ENCODE results near the gene RGS17.
"Not testable (repeated sequence)": the region's sequence is repeated elsewhere in the genome, so short reads cannot be mapped to it uniquely, and the experiment has no call there.

Gene RGS17

GRCh38 chr6:152969688-152970418 lies 161.2 kb downstream of the RGS17 start:
- H3K36me3 ChIP-seq (replicated peaks) = peaks cover 13% of the 10 kb centered on the region
- TF ChIP-seq, protein P1, sequence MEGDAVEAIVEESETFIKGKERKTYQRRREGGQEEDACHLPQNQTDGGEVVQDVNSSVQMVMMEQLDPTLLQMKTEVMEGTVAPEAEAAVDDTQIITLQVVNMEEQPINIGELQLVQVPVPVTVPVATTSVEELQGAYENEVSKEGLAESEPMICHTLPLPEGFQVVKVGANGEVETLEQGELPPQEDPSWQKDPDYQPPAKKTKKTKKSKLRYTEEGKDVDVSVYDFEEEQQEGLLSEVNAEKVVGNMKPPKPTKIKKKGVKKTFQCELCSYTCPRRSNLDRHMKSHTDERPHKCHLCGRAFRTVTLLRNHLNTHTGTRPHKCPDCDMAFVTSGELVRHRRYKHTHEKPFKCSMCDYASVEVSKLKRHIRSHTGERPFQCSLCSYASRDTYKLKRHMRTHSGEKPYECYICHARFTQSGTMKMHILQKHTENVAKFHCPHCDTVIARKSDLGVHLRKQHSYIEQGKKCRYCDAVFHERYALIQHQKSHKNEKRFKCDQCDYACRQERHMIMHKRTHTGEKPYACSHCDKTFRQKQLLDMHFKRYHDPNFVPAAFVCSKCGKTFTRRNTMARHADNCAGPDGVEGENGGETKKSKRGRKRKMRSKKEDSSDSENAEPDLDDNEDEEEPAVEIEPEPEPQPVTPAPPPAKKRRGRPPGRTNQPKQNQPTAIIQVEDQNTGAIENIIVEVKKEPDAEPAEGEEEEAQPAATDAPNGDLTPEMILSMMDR (IDR thresholded peaks at IDR 0.05; ENCODE audit: low read depth, low read length, missing control alignments) = no peak
- no peaks in the 10 kb centered on the region for H3K27me3 ChIP-seq (replicated peaks)
- no peak overlapping the region for H3K27ac ChIP-seq
- no peak overlapping the region for H3K4me3 ChIP-seq (ENCODE audit: low read depth, low read length)
- DNase-seq = no peak
- in situ Hi-C loops (cut with HindIII; ENCODE audit: low pct_ligation_motif_present, low sequenced_read_pairs) = no loop called here

DNA sequence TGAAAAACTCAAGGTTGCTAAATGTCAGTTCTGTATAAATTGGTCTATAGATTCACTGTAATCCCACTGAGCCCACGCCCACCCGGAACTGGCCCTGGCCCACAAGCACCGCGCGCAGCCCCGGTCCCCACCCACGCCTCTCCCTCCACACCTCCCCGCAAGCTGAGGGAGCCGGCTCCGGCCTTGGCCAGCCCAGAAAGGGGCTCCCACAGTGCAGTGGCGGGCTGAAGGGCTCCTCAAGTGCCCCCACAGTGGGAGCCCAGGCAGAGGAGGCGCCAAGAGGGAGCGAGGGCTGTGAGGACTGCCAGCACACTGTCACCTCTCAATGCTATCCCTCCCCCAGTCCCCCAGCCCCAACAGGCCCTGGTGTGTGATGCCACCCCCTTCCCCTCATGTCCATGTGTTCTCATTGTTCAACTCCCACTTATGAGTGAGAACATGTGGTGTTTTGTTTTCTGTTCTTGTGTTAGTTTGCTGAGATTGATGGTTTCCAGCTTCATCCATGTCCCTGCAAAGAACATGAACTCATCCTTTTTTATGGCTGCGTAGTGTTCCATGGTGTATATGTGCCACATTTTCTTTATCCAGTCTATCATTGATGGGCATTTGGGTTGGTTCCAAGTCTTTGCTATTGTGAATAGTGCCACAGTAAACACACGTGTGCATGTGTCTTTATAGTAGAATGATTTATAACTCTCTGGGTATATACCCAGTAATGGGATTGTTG lies 164.8 kb downstream of the RGS17 start:
- H3K36me3 ChIP-seq (replicated peaks); H3K27ac ChIP-seq; in situ Hi-C loops (cut with HindIII; ENCODE audit: low pct_ligation_motif_present, low sequenced_read_pairs); H3K4me3 ChIP-seq (ENCODE audit: low read depth, low read length); DNase-seq; H3K27me3 ChIP-seq (replicated peaks): not testable (repeated sequence)

DNA sequence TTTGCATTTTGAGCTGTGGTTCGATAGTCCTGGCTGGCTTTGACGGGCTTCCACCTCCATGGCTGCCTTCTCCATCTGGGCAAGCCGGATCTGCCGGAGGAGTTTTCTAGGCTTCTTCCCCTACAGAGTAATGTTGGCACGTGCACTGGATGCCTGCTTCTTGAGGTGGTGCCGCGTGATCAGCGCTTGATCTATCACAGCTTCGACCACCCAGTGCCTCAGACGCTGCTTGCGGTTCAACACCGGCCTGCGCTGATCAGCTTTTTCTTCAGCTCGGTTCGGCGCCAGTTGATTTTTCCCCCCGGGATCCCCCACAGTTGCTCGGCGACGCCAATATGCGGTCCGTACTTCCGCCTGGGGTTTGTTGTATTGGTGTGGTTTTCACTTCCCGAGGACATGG lies 171.7 kb downstream of the RGS17 start:
- Histone ChIP-seq H3K27me3 (replicated peaks) (no peaks in the 10 kb centered on the region), H3K27ac (no peak overlapping the region), H3K36me3 (replicated peaks) (no peaks in the 10 kb centered on the region), H3K4me3 (ENCODE audit: low read depth, low read length) (no peak overlapping the region)
- DNase-seq = no peak
- in situ Hi-C loops (cut with HindIII; ENCODE audit: low pct_ligation_motif_present, low sequenced_read_pairs) = no loop called here
- TF ChIP-seq, protein P1 (IDR thresholded peaks at IDR 0.05; ENCODE audit: low read depth, low read length, missing control alignments) = no peak

- no peak overlapping the region for H3K4me3 ChIP-seq (ENCODE audit: low read depth, low read length)
- TF ChIP-seq, protein P1 (IDR thresholded peaks at IDR 0.05; ENCODE audit: low read depth, low read length, missing control alignments) = no peak
- in situ Hi-C loops (cut with HindIII; ENCODE audit: low pct_ligation_motif_present, low sequenced_read_pairs) = no loop called here
- H3K36me3 ChIP-seq (replicated peaks) = no peaks in the 10 kb centered on the region
- H3K27me3 ChIP-seq (replicated peaks) = no peaks in the 10 kb centered on the region
- no peak for DNase-seq
- H3K27ac ChIP-seq = no peak overlapping the region
These were observed 173.3 kb downstream of the RGS17 start for GRCh38 chr6:152957796-152958195.
